Mucosa of gallbladder (tissue), 1 donor: ENCODE measurements around the gene SCIN. TPM values are rescaled to one million over a fixed set of nuclear protein-coding genes. Genes with fewer than 3 reads are reported as not detected.

Experiments
- total RNA-seq: library from RNA; stranded (reverse); gene quantifications from one replicate; pipeline ENCODE4 v1.2.1, GENCODE V29; 2021
- donor health status: DM: no; HTN: no; CAD: no.

Gene SCIN
- total RNA-seq, 1 donor from 2014 or later, result 10.6 TPM

Other genes with a start within 250 kb of the SCIN start
- gene VWDE, start 166.9 kb upstream of the SCIN start, total RNA-seq, result 1.7 TPM
- 19.1 TPM for gene ARL4A, start 116.9 kb downstream of the SCIN start, total RNA-seq